Mesenchymal stem cell (in vitro differentiated cells and primary cell): ENCODE data around the gene ZNF358.

Source experiments
- DNase-seq: peaks from one replicate; pipeline ENCODE4 v3.0.0-alpha.2; 2013
- H2AFZ ChIP-seq: one replicate; pipeline ENCODE4 v1.6.1; 2013; ENCODE audit warnings: low read depth, mild to moderate bottlenecking, control low read depth, inconsistent platforms, low read length, moderate library complexity
- H2AK5ac ChIP-seq: 2 replicates; pipeline ENCODE4 v1.6.1; 2013; ENCODE audit warnings: low read length, moderate library complexity, mild to moderate bottlenecking, inconsistent platforms; ENCODE audit not compliant: severe bottlenecking
- H2BK120ac ChIP-seq: one replicate; pipeline ENCODE4 v1.6.1; 2013; ENCODE audit warnings: low read depth, mild to moderate bottlenecking, inconsistent platforms, low read length, moderate library complexity
- H2BK12ac ChIP-seq, 2 experiments: one replicate each; pipeline ENCODE4 v1.6.1; 2013; ENCODE audit warnings: inconsistent platforms in 2 of 2, low read length in 2 of 2, mild to moderate bottlenecking in 2 of 2, moderate library complexity in 2 of 2, control low read depth in 1 of 2
- H2BK15ac ChIP-seq: one replicate; pipeline ENCODE4 v1.6.1; 2013; ENCODE audit warnings: mild to moderate bottlenecking, low read depth, inconsistent platforms; ENCODE audit not compliant: poor library complexity, severe bottlenecking
- H2BK5ac ChIP-seq: 2 replicates; pipeline ENCODE4 v1.6.1; 2013; ENCODE audit warnings: low read depth, mild to moderate bottlenecking, low read length, control low read depth, inconsistent platforms; ENCODE audit not compliant: poor library complexity, severe bottlenecking
- H3K14ac ChIP-seq, 2 experiments: one replicate each; pipeline ENCODE4 v1.6.1; 2013; ENCODE audit warnings: inconsistent platforms in 2 of 2, low read length in 2 of 2, control low read depth in 1 of 2, mild to moderate bottlenecking in 1 of 2, moderate library complexity in 1 of 2
- H3K18ac ChIP-seq, 2 experiments: one replicate each; pipeline ENCODE4 v1.6.1; 2013; ENCODE audit warnings: inconsistent platforms in 2 of 2, low read length in 2 of 2, control low read depth in 1 of 2, low read depth in 1 of 2, mild to moderate bottlenecking in 1 of 2
- H3K23ac ChIP-seq, 2 experiments: one replicate each; pipeline ENCODE4 v1.6.1; 2013; ENCODE audit warnings: inconsistent platforms in 2 of 2, low read length in 2 of 2, mild to moderate bottlenecking in 2 of 2, moderate library complexity in 2 of 2, control low read depth in 1 of 2
- H3K27ac ChIP-seq: 2 replicates; pipeline ENCODE4 v1.5.1; 2013; ENCODE audit warnings: mild to moderate bottlenecking, moderate library complexity, low read length, control low read depth, inconsistent platforms; ENCODE audit not compliant: poor library complexity, severe bottlenecking
- H3K27me3 ChIP-seq, 2 experiments: 2 replicates each; pipeline versions ENCODE4 v1.6.1 to v1.7.0; 2013; ENCODE audit warnings: low read length in 2 of 2, mild to moderate bottlenecking in 2 of 2, moderate library complexity in 2 of 2, control low read depth in 1 of 2, inconsistent platforms in 1 of 2; ENCODE audit not compliant: control insufficient read depth in 1 of 2, insufficient read depth in 1 of 2
- H3K36me3 ChIP-seq, 2 experiments: 2 replicates each; pipeline versions ENCODE4 v1.6.1 to v1.7.0; 2013; ENCODE audit warnings: low read length in 2 of 2, control low read depth in 1 of 2, inconsistent platforms in 1 of 2, low read depth in 1 of 2, mild to moderate bottlenecking in 1 of 2; ENCODE audit not compliant: insufficient read depth in 2 of 2, control insufficient read depth in 1 of 2
- H3K4ac ChIP-seq, 2 experiments: one replicate each; pipeline ENCODE4 v1.6.1; 2013; ENCODE audit warnings: inconsistent platforms in 2 of 2, low read length in 2 of 2, mild to moderate bottlenecking in 2 of 2, moderate library complexity in 2 of 2, control low read depth in 1 of 2, low read depth in 1 of 2
- H3K4me1 ChIP-seq: 2 replicates; pipeline ENCODE4 v1.6.1; 2013; ENCODE audit warnings: low read depth, low read length, control low read depth; ENCODE audit not compliant: control insufficient read depth, insufficient read depth
- H3K4me2 ChIP-seq: 2 replicates; pipeline ENCODE4 v1.6.1; 2013; ENCODE audit warnings: low read length, mild to moderate bottlenecking, inconsistent platforms; ENCODE audit not compliant: poor library complexity, severe bottlenecking
- H3K4me3 ChIP-seq, 2 experiments: 2 replicates each; pipeline versions ENCODE4 v1.5.1 to v1.7.0; 2013; ENCODE audit warnings: low read length in 2 of 2, mild to moderate bottlenecking in 2 of 2, control low read depth in 1 of 2, low read depth in 1 of 2; ENCODE audit not compliant: insufficient read depth in 1 of 2
- H3K79me1 ChIP-seq: replicated peaks from 2 replicates; pipeline ENCODE4 v1.6.1; 2013; ENCODE audit warnings: mild to moderate bottlenecking, control low read depth, low read length, inconsistent platforms; ENCODE audit not compliant: poor library complexity, severe bottlenecking
- H3K9ac ChIP-seq: 2 replicates; pipeline ENCODE4 v1.7.0; 2013; ENCODE audit warnings: mild to moderate bottlenecking, low read length, moderate library complexity
- H3K9me3 ChIP-seq: 2 replicates; pipeline ENCODE4 v1.7.0; 2013; ENCODE audit warnings: mild to moderate bottlenecking, low read length; ENCODE audit not compliant: control insufficient read depth
- H4K8ac ChIP-seq: one replicate; pipeline ENCODE4 v1.6.1; 2013; ENCODE audit warnings: inconsistent platforms, mild to moderate bottlenecking, low read length, moderate library complexity
- H4K91ac ChIP-seq: one replicate; pipeline ENCODE4 v1.6.1; 2013; ENCODE audit warnings: mild to moderate bottlenecking, low read length, inconsistent platforms
- WGBS: methylation state at CpG from one replicate; pipeline ENCODE4 v1.1.7; 2013; ENCODE audit warnings: mixed read lengths; 5-methylcytosine and 5-hydroxymethylcytosine counted together

Gene ZNF358

GRCh38 chr19:7560255-7560654 lies 44.4 kb downstream of the ZNF358 start:
- Histone ChIP-seq H3K14ac (no peak overlapping the region), H3K27me3 (no peaks in the 10 kb centered on the region), H3K4me1 (no peaks in the 10 kb centered on the region), H2BK15ac (no peak overlapping the region), H3K4me3 (no peak overlapping the region), H3K36me3 (peaks cover 65 to 77% of the 10 kb centered on the region in 2 experiments), H2BK120ac (no peak overlapping the region), H3K4me2 (no peak overlapping the region), H2BK12ac (no peak overlapping the region), H4K91ac (no peak overlapping the region), H3K9me3 (no peaks in the 10 kb centered on the region), H3K18ac (no peak overlapping the region), H3K27ac (no peak overlapping the region), H3K23ac (no peak overlapping the region), H2AK5ac (no peak overlapping the region), H2AFZ (no peak overlapping the region), H4K8ac (no peak overlapping the region), H3K4ac (no peak overlapping the region), H3K9ac (no peak overlapping the region), H3K79me1 (peaks cover 8% of the 10 kb centered on the region), H2BK5ac (no peak overlapping the region)
- no peak for DNase-seq
- WGBS = 77% methylated on average over 1 of the region's 2 CpGs

- Histone ChIP-seq H2AK5ac (no peak overlapping the region), H2BK12ac (no peak overlapping the region)
- 96% methylated on average over 16 of the region's 17 CpGs for WGBS
Observed at GRCh38 chr19:7561325-7561724, 45.4 kb downstream of the ZNF358 start.

GRCh38 chr19:7562646-7563393 lies 46.9 kb downstream of the ZNF358 start:
- Histone ChIP-seq H3K18ac (no peak overlapping the region), H2BK5ac (no peak overlapping the region), H2BK15ac (no peak overlapping the region), H3K14ac (no peak overlapping the region), H3K79me1 (peaks cover 8% of the 10 kb centered on the region), H3K9ac (no peak overlapping the region), H3K4me3 (no peak overlapping the region), H2AK5ac (no peak overlapping the region), H3K4me2 (no peak overlapping the region), H2BK12ac (no peak overlapping the region), H2BK120ac (no peak overlapping the region), H3K36me3 (peaks cover 40 to 52% of the 10 kb centered on the region in 2 experiments), H4K8ac (no peak overlapping the region), H3K9me3 (no peaks in the 10 kb centered on the region), H3K4ac (no peak overlapping the region), H4K91ac (no peak overlapping the region), H3K23ac (no peak overlapping the region), H3K27ac (no peak overlapping the region), H3K4me1 (no peaks in the 10 kb centered on the region), H2AFZ (no peak overlapping the region), H3K27me3 (no peaks in the 10 kb centered on the region)
- WGBS = 90% methylated on average over 8 of the region's 16 CpGs
- no peak for DNase-seq

More at GRCh38 chr19:7561325-7561724, 45.4 kb downstream of the ZNF358 start:
- H3K18ac ChIP-seq = no peak overlapping the region
- H2BK15ac ChIP-seq = no peak overlapping the region
- H2AFZ ChIP-seq = no peak overlapping the region
- no peak overlapping the region for H3K14ac ChIP-seq
- H2BK120ac ChIP-seq = no peak overlapping the region
- H3K9me3 ChIP-seq = no peaks in the 10 kb centered on the region
- no peaks in the 10 kb centered on the region for H3K27me3 ChIP-seq
- peaks cover 8% of the 10 kb centered on the region for H3K79me1 ChIP-seq
- H3K23ac ChIP-seq = no peak overlapping the region
- no peak for DNase-seq
- H3K27ac ChIP-seq = no peak overlapping the region
- H3K4me1 ChIP-seq = no peaks in the 10 kb centered on the region
- H3K4me3 ChIP-seq = no peak overlapping the region
- no peak overlapping the region for H2BK5ac ChIP-seq
- no peak overlapping the region for H3K4me2 ChIP-seq
- H4K91ac ChIP-seq = no peak overlapping the region
- H3K36me3 ChIP-seq = peaks cover 54 to 66% of the 10 kb centered on the region in 2 experiments
- no peak overlapping the region for H3K4ac ChIP-seq
- H4K8ac ChIP-seq = no peak overlapping the region
- H3K9ac ChIP-seq = no peak overlapping the region

GRCh38 chr19:7564866-7565265 lies 49.0 kb downstream of the ZNF358 start:
- H3K9ac ChIP-seq = no peak overlapping the region
- H3K4me1 ChIP-seq = no peaks in the 10 kb centered on the region
- H3K18ac ChIP-seq = no peak overlapping the region
- no peaks in the 10 kb centered on the region for H3K27me3 ChIP-seq
- no peaks in the 10 kb centered on the region for H3K9me3 ChIP-seq
- peaks cover 6% of the 10 kb centered on the region for H3K79me1 ChIP-seq
- H3K36me3 ChIP-seq = peaks cover 20 to 35% of the 10 kb centered on the region in 2 experiments
- no peak overlapping the region for H3K23ac ChIP-seq
- no peak overlapping the region for H3K4me3 ChIP-seq
- no peak overlapping the region for H2AK5ac ChIP-seq
- DNase-seq = no peak
- H2BK120ac ChIP-seq = no peak overlapping the region
- no peak overlapping the region for H2BK15ac ChIP-seq
- no peak overlapping the region for H3K4ac ChIP-seq
- no peak overlapping the region for H4K8ac ChIP-seq
- no peak overlapping the region for H3K27ac ChIP-seq
- 91% methylated on average over 4 of the region's 4 CpGs for WGBS
- H2AFZ ChIP-seq = no peak overlapping the region
- no peak overlapping the region for H3K4me2 ChIP-seq
- H4K91ac ChIP-seq = no peak overlapping the region
- no peak overlapping the region for H2BK5ac ChIP-seq
- H2BK12ac ChIP-seq = no peak overlapping the region
- no peak overlapping the region for H3K14ac ChIP-seq
